Activated T-helper 2 cell treated with anti-CD3 and anti-CD28 coated beads, Interferon-gamma antibody, Interleukin-2, Interleukin-4, amounts not matched to agents 10 μg/mL and 5 μg/mL and 100 μg/mL, durations not matched to agents 14 hours and 24 hours and 36 hours (primary cell): ENCODE data around the gene HTRA1. TPM values are rescaled to one million over a fixed set of nuclear protein-coding genes. Genes with fewer than 3 reads are reported as not detected.

Experiments
- DNase-seq: peaks from one replicate; pipeline ENCODE4 v3.0.0; 2021; ENCODE audit warnings: low spot score
- H3K27ac Mint-ChIP-seq: one replicate; pipeline ENCODE4 v1.8.0; 2021; ENCODE audit warnings: mixed read lengths
- H3K27me3 Mint-ChIP-seq: one replicate; pipeline ENCODE4 v1.8.0; 2021; ENCODE audit warnings: low read depth, mixed read lengths
- H3K36me3 Mint-ChIP-seq: one replicate; pipeline ENCODE4 v1.8.0; 2021; ENCODE audit warnings: low read depth, mixed read lengths
- H3K4me1 Mint-ChIP-seq: one replicate; pipeline ENCODE4 v1.8.0; 2021; ENCODE audit warnings: low read depth, mixed read lengths
- H3K4me3 Mint-ChIP-seq: one replicate; pipeline ENCODE4 v1.8.0; 2021; ENCODE audit warnings: low read depth, mild to moderate bottlenecking, moderate library complexity, mixed read lengths
- H3K9me3 Mint-ChIP-seq: one replicate; pipeline ENCODE4 v1.8.0; 2021; ENCODE audit warnings: mixed read lengths
- intact Hi-C: fragments of 100-400 bp; cut with micrococcal nuclease; formaldehyde crosslinking; loops from one replicate; pipeline ENCODE4 v1.15.1; 2023
- total RNA-seq: library from RNA; stranded (reverse); gene quantifications from 2 replicates; pipeline ENCODE4 v1.2.3, GENCODE V29; 2022

Gene HTRA1
- total RNA-seq, 1 donor from 2014 or later = not detected

DNA sequence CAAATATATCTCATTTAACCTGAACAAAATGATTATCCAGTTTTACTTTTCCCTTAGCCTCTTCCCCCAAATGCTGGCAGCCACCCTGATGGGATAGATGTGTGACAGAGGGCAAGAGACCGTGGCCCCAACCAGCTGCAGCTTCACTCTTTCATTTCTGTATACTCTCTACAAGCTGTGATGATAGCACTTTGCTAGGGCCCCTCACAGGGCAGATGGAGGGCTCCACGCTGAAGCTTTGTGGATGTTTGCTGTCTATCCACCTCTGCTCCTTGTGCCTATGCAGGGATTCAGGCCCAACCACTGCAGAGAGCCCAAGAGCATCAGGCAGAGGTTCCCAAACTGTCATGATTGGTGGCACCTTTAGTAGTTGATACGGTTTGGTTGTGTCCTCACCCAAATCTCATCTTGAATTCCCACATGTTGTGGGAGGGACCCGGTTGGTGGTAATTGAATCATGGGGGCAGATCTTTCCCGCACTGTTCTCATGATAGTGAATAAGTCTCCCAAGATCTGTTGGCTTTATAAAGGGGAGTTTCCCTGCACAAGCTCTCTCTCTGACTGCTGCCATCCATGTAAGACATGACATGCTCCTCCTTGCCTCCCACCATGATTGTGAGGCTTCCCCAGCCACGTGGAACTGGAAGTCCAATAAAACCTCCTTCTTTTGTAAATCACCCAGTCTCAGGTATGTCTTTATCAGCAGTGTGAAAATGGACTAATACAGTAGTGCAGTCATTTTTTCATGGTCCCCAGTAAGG lies 20.1 kb downstream of the HTRA1 start:
- Mint-ChIP-seq H3K27me3 (peaks cover 14% of the 10 kb centered on the region), H3K9me3 (no peaks in the 10 kb centered on the region), H3K27ac (no peak overlapping the region), H3K36me3 (no peaks in the 10 kb centered on the region), H3K4me3 (no peak overlapping the region), H3K4me1 (no peaks in the 10 kb centered on the region)
- DNase-seq = no peak
- intact Hi-C loops = no loop called here

DNA sequence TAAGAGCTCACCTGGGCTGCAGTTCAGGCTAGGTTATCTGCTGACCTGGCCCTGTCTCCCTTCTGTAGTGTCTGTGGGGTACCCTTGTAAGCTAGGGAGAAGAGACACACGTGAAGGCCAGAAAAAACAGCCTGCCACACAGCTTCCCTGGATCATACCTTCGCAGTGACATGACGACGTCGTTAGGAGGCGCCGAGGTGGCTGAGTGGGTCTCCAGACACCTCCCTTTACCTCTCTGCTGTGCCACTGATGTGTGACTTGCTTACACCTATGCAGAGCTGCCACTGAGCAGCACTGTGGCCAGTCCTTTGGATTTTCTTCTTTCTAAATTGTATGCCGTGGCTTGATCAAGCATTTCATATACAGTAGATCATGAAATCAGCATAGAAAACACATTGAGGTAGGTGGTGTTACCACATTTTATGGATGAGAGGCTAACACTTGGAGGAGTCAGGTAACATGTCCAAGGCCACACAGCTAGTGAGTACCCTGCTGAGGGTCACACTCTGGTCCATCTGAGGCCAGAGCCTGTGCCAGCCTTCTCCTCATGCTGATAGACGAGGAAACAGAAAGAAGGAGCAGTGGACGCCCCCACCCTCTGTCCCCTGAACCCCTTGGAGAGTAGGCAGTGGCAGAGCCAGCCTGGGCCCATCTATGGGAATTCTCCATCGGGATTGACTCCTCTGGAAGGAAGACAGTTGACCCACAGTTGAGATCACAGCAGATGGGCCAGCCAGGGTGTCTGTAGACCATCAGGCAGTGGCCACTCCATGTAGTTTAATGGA lies 23.1 kb downstream of the HTRA1 start:
- H3K27ac Mint-ChIP-seq = no peak overlapping the region
- H3K4me1 Mint-ChIP-seq = no peaks in the 10 kb centered on the region
- no peaks in the 10 kb centered on the region for H3K9me3 Mint-ChIP-seq
- H3K27me3 Mint-ChIP-seq = peaks cover 15% of the 10 kb centered on the region
- no peak overlapping the region for H3K4me3 Mint-ChIP-seq
- H3K36me3 Mint-ChIP-seq = no peaks in the 10 kb centered on the region
- intact Hi-C loops = no loop called here
- no peak for DNase-seq

DNA sequence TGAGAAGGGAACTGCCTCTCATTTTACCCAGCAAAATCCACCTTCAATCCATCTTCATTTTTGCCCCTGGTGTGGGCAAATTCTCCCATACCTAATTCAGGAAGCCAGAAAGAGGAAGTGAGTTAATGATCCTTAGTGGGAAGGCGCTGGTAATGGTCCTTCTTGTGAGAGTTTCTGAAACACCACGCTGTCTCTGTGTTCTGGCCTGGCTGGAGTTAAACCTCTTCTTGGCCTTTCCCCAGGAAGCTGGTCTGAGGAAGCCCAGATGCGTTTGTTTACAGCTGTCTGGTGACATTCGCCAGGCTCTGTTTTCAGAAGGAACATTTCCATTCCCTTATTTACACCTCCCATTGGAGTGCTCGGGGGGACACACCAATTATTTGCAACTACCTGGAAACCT lies 24.3 kb downstream of the HTRA1 start:
- no peak for DNase-seq
- H3K36me3 Mint-ChIP-seq = no peaks in the 10 kb centered on the region
- no peaks in the 10 kb centered on the region for H3K4me1 Mint-ChIP-seq
- peaks cover 17% of the 10 kb centered on the region for H3K27me3 Mint-ChIP-seq
- no peak overlapping the region for H3K4me3 Mint-ChIP-seq
- intact Hi-C loops = no loop called here
- H3K9me3 Mint-ChIP-seq = no peaks in the 10 kb centered on the region
- H3K27ac Mint-ChIP-seq = no peak overlapping the region

DNA sequence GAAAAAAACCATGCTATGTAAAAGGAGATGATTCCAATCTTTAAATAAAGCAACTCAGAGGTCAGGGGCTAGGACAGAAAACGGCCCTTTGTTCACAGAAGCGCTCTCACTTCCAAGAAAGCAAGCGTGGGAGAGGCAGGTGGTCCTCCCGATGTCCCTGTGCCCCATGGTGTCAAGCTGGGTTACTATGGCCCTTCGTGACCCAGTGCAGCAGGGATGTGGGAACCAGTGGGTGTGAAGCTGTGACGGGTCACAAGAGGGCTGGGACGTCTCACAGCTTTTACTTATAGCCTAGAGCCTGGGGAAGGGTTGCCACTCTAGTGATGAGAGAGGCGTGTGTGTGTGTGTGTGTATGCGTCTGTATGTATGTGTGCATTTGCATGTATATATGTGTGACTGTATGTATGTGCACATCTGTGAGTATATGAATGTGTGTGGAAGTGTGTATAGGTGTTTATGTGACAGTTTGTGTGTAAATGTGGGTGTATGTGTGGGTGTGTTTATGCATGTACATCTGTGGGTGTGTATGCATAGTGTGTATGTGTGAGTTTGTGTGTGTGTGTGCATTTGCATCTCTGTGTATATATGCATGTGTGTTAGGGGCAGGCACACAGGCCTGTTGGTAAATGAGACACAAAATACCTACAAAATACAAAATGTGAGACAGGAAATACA lies 25.2 kb downstream of the HTRA1 start:
- H3K36me3 Mint-ChIP-seq = no peaks in the 10 kb centered on the region
- no peaks in the 10 kb centered on the region for H3K9me3 Mint-ChIP-seq
- intact Hi-C loops = no loop called here
- no peak overlapping the region for H3K4me3 Mint-ChIP-seq
- DNase-seq = no peak
- no peak overlapping the region for H3K27ac Mint-ChIP-seq
- H3K27me3 Mint-ChIP-seq = peaks cover 13% of the 10 kb centered on the region
- H3K4me1 Mint-ChIP-seq = peaks cover 3% of the 10 kb centered on the region

DNA sequence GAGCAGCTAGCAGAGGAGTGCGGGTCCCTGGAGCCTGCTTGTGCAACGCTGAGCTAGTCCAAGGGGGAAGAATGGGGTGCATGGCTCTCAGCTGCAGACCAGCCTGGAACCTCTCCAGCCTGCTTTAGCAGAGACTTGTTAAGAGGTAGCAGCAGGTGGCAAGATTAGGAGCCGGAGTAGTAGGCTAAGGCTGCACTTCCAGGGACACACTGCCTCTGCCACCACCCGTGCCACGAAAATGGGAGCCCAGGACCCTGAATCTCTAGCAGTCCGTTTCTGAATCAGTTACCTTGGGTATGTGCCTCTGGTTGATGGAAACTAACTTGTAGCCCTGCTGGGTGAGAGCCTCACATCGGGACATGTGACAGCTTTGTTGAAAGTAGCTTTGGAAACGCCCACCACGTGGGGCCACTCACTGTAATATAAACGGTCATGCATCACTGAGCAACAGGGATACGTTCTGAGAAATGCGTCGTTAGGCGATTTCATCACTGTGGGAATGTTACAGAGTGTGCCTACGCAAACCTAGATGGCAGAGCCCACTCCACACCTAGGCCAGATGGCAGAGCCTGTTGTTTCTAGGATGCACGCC lies 25.9 kb downstream of the HTRA1 start:
- intact Hi-C loops = no loop called here
- peaks cover 6% of the 10 kb centered on the region for H3K4me1 Mint-ChIP-seq
- no peak overlapping the region for H3K4me3 Mint-ChIP-seq
- no peak for DNase-seq
- no peak overlapping the region for H3K27ac Mint-ChIP-seq
- H3K27me3 Mint-ChIP-seq = peaks cover 10% of the 10 kb centered on the region
- H3K9me3 Mint-ChIP-seq = no peaks in the 10 kb centered on the region
- H3K36me3 Mint-ChIP-seq = no peaks in the 10 kb centered on the region

DNA sequence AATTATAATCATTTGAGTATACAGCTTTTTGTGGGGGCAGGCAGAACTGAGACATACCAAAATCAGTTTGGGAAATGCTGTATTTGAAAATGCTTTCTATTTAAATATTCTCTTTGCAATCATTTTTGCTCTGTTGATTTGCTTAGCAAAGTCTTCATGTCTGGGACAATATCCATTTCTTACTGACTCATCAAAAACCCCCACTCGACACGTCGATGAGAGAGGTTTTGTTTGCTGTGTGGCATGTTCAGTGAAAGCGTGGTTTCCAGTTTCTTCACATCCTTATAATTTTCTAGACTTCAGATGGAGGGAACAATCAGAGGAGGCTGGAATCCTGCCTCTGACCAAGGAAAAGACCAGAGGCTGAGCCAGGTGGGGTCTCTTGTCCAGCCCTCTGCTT lies 28.9 kb downstream of the HTRA1 start:
- intact Hi-C loops = no loop called here
- peaks cover 6% of the 10 kb centered on the region for H3K4me1 Mint-ChIP-seq
- DNase-seq = no peak
- H3K27me3 Mint-ChIP-seq = peaks cover 12% of the 10 kb centered on the region
- no peaks in the 10 kb centered on the region for H3K9me3 Mint-ChIP-seq
- no peaks in the 10 kb centered on the region for H3K36me3 Mint-ChIP-seq
- no peak overlapping the region for H3K4me3 Mint-ChIP-seq
- H3K27ac Mint-ChIP-seq = no peak overlapping the region

- Mint-ChIP-seq H3K36me3 (no peaks in the 10 kb centered on the region), H3K4me3 (no peak overlapping the region), H3K27ac (no peak overlapping the region), H3K27me3 (peaks cover 15% of the 10 kb centered on the region), H3K4me1 (peaks cover 9% of the 10 kb centered on the region), H3K9me3 (no peaks in the 10 kb centered on the region)
- DNase-seq = no peak
- intact Hi-C loops = no loop called here
These were observed 29.7 kb downstream of the HTRA1 start for GRCh38 chr10:122490786-122491680.

GRCh38 chr10:122492006-122492405 lies 30.7 kb downstream of the HTRA1 start:
- H3K4me1 Mint-ChIP-seq = peaks cover 11% of the 10 kb centered on the region
- no peak overlapping the region for H3K4me3 Mint-ChIP-seq
- DNase-seq = no peak
- H3K9me3 Mint-ChIP-seq = no peaks in the 10 kb centered on the region
- peaks cover 22% of the 10 kb centered on the region for H3K27me3 Mint-ChIP-seq
- intact Hi-C loops = no loop called here
- no peaks in the 10 kb centered on the region for H3K36me3 Mint-ChIP-seq
- H3K27ac Mint-ChIP-seq = no peak overlapping the region

DNA sequence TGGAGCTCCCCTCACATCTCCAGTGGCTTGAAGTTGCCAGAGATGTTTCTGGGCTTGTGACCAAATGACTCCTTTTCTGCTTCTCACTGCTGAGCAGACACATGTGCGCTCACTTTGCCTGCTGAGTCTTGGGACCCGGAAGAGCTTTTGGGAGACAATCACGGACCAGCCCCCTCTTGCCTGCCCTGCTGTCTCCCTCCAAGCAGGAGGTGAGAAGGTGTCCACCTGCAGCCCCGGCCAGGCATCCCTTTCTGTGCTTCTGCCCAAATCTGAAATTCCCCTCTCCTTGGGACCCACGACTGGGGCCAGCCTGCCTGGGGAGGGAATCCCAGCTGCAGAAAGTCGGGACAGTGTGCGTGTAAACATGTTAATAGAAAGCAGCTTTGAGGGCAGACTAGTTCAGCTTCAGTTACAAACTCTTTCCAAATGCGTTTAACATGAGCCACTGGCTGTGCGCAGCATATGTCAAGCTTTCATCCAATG lies 31.7 kb downstream of the HTRA1 start:
- Mint-ChIP-seq H3K27me3 (peaks cover 22% of the 10 kb centered on the region), H3K9me3 (no peaks in the 10 kb centered on the region), H3K4me1 (peaks cover 11% of the 10 kb centered on the region), H3K4me3 (no peak overlapping the region), H3K36me3 (no peaks in the 10 kb centered on the region), H3K27ac (no peak overlapping the region)
- no peak for DNase-seq
- intact Hi-C loops = no loop called here

GRCh38 chr10:122493761-122494160 lies 32.4 kb downstream of the HTRA1 start:
- peaks cover 23% of the 10 kb centered on the region for H3K27me3 Mint-ChIP-seq
- intact Hi-C loops = no loop called here
- H3K36me3 Mint-ChIP-seq = no peaks in the 10 kb centered on the region
- DNase-seq = no peak
- H3K27ac Mint-ChIP-seq = no peak overlapping the region
- no peaks in the 10 kb centered on the region for H3K9me3 Mint-ChIP-seq
- H3K4me3 Mint-ChIP-seq = no peak overlapping the region
- H3K4me1 Mint-ChIP-seq = peaks cover 11% of the 10 kb centered on the region

DNA sequence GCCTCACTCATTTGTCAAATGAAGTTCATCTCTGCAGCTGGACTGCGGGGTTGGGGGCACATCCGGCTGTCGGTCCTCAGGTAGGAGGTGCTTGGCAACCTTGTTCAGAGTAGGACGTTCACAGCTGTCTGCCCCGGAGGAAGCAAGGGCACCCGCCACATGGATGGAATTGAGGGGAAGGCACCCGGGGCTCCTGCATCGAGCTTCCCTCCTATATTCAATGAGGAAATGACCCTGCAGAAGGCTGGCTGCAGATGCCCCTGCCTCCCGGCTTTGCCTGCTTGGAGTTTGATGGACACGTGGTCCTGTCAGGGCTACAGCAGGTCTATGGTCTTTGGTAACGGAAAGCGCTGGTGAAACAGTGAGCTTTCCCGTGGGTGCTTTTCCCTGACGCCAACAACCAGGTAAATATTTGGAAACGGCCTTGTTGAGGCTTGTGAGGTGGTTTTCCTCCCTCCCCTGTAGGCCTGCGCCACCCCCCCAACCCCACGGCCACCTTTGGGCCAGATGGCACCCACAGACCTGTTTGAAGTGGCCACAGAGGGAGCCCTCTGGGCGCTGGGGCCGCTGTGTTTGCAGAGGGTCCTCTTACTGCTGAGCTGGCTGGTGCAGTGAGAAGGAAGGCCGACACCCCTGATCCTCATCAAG lies 32.9 kb downstream of the HTRA1 start:
- Mint-ChIP-seq H3K9me3 (no peaks in the 10 kb centered on the region), H3K27ac (no peak overlapping the region), H3K36me3 (no peaks in the 10 kb centered on the region), H3K27me3 (peaks cover 23% of the 10 kb centered on the region), H3K4me1 (peaks cover 11% of the 10 kb centered on the region), H3K4me3 (no peak overlapping the region)
- intact Hi-C loops = no loop called here
- DNase-seq = no peak
